Stimulated activated CD4-positive, alpha-beta T cell treated with anti-CD3 and anti-CD28 coated beads, Interleukin-15, amount 100 ng/mL, for 1 hour (primary cell): ENCODE results near the gene OR13H1.
"Not testable (repeated sequence)": the region's sequence is repeated elsewhere in the genome, so short reads cannot be mapped to it uniquely, and the experiment has no call there.

ENCODE experiments used
- DNase-seq, 2 donors: peaks; one replicate each; pipeline ENCODE4 v3.0.0-alpha.2; 2020; ENCODE audit warnings: low read depth in 1 of 2, low spot score in 1 of 2

OR13H1 gene, protein sequence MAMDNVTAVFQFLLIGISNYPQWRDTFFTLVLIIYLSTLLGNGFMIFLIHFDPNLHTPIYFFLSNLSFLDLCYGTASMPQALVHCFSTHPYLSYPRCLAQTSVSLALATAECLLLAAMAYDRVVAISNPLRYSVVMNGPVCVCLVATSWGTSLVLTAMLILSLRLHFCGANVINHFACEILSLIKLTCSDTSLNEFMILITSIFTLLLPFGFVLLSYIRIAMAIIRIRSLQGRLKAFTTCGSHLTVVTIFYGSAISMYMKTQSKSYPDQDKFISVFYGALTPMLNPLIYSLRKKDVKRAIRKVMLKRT

DNA sequence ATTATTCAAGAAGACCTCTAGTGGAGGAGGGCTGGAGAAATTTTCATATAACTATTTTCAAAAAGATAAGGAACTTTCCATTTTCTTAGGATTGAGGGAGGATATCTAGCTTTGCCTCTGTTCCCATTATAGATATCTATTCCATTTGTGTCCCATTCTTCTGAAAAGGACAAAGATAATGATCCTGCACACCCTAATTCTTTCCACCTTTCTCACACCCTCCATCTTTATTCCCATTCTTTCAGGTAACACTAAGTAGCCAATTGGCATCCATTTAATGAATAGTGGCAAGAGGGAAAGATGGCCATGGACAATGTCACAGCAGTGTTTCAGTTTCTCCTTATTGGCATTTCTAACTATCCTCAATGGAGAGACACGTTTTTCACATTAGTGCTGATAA lies at the start of gene OR13H1:
Gene OR13H1, plus strand, starts transcription at position 301 of the 400 bp plus-strand sequence. Its CDS starts 0 bp downstream, at position 301.
- no peak for DNase-seq

DNA sequence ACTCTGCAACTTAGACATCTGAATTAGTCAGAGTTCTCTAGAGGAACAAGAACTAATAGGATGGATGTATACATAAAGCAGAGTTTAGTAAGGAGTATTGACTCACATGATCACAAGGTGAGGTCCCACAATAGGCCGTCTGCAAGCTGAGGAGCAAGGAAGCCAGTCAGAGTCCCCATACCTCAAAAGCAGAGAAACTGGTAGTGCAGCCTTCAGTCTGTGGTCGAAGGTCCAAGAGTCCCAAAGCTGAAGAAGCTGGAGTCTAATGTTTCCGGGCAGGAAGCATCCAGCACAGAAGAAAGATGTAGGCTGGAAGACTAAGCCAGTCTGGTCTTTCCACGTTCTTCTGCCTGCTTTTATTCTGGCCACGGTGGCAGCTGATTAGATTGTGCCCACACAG lies 42.3 kb upstream of the OR13H1 start:
- DNase-seq, result not testable (repeated sequence)

DNA sequence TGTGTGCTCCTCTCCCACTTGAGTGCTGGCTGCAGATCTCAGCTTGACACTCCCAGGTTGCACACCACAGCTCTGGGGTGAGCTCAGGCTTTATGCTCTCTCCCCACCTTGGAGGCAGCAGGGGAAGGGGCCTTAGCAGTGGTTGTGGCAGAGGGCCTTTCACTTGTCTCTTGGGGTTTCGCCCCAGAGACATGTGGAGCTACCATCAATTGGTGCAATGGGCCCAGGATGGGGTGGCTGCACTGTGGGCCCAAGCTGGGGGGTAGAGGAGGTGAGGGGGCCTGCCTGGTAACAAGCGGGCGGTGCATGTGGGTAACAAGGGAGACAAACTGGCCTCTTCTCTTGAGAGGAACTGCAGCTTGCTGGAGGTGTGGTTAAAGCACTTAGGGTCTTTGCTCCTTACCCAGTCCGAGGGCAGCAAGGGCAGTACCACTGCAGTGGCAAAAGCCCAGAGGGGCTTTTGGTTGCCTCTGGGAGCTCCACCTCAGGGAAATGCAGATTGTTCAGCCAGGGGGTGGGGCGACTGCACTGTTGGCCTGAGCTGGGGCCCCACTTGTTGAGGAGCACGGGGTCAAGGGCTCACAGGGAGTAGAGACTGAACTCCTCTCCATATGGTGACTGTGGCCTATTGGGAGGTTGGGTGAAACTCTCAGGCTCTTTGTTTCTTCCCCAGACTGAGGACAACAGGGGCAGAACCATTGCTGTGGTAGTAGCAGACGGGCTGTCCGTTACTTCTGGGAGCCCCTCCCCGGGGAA lies 30.5 kb upstream of the OR13H1 start:
- DNase-seq, result no peak

DNA sequence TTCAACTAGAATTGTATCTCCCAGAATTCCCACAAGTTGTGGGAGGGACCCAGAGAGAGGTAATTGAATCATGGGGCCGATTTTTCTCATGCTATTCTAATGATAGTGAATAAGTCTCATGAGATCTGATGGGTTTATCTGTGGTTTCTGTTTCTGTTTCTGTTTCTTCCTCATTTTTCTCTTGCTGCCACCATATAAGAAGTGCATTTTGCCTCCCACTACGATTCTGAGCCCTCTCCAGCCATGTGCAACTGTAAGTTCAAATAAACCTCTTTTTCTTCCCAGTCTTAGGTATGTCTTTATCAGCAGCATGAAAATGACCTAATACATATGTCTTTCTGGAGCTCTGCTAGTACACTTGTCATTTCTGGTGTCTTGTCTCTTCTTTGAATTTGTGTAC lies 22.1 kb upstream of the OR13H1 start:
- DNase-seq, result no peak

DNA sequence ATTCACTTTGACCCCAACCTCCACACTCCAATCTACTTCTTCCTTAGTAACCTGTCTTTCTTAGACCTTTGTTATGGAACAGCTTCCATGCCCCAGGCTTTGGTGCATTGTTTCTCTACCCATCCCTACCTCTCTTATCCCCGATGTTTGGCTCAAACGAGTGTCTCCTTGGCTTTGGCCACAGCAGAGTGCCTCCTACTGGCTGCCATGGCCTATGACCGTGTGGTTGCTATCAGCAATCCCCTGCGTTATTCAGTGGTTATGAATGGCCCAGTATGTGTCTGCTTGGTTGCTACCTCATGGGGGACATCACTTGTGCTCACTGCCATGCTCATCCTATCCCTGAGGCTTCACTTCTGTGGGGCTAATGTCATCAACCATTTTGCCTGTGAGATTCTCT lies 344 bp downstream of the OR13H1 start:
- no peak for DNase-seq

DNA sequence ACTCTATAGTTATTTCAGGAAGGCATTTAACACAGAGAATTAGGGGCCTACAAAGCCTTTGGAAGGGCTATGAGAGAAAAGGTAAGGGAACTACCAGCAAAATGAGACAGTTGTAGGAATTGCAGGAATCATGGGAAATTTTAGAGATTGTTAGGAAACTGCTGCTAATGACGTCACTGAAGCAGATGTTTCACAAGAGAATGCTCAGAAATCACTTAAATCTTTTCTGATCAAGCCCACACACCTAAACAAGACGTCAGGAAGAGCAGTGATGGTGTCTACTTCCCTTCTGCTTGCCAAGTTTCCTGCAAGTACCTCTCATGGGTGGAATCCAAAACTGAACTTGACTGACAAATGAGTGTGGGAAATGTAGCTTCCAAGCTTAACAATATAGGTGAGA lies 5.1 kb downstream of the OR13H1 start:
- DNase-seq, result no peak

DNA sequence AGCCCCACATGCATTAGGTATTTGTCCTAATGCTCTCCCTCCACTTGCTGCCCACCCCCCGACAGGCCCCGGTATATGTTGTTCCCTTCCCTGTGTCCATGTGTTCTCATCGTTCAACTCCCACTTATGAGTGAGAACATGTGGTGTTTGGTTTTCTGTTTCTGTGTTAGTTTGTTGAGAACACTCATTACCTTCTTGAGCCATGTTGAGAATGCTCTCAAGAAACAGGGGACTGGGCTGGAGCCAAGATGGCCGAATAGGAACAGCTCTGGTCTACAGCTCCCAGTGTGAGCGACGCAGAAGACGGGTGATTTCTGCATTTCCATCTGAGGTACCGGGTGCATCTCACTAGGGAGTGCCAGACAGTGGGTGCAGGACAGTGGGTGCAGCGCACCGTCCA lies 8.6 kb downstream of the OR13H1 start:
- not testable (repeated sequence) for DNase-seq

DNA sequence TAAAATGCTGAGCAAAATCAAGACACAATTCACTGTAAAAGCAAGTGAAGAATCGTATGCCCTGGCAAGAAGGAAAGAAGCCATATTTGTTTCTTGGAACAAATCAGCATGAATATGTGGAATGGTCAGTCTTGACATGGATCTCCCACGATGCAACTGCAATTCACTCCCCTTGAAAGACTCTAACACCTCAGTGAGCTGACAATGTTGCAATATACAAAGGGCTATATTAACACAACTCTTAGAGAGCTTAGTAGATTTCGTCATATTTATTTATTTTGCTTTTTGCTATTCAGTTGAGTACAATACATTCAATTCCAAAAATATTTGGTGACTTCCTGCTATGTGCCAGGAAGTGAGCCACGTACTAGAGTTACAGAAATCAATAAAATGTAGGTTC lies 14.7 kb downstream of the OR13H1 start:
- DNase-seq, result no peak

DNA sequence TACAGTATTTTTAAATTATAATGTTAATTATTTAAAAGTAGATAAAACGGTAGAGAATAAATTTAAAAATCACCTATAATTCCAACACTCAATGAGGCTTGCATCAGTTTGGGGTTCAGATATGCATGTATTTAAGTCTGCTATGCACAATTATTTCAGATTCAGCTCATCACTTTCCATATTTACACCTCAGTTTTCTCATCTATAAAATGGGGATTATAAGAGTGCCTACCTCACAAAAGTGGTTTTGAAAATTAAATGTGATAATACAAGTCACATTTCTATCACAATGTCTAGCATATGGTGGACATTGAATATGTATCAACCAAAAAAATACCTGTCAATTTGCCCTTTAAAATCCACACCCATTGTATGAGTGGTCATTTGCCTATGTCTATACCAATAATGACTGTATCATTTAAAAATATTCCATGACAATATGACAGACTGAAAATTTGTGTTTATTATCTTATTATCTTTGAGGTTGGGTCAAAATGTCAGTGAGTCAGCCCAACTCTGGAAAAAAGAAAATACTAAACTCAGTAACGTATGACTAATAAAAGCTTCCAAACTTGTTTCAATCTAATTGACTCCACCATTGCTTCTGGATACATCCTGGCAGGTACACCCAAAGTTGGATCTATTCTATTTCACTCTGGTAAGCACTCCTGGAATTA lies 20.8 kb downstream of the OR13H1 start:
- no peak for DNase-seq

DNA sequence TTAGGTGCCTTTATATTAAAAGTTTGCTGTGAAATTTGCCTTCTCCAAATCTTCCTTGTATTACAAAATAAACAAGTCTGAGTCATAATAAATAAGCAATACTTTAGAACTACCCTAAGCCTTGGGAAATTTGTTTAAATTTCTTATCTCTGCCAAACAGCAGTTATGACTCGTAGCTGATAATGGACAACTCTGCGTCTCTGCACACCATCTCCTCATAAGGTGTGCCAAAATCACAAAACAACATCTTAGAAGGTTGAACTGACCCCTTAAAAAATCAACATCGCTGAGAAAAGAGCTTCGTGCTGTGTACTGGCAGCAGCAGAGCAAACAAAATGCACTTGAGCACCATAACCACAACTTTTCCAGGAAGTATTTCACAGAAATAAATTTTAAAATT lies 22.0 kb downstream of the OR13H1 start:
- DNase-seq, result no peak

DNA sequence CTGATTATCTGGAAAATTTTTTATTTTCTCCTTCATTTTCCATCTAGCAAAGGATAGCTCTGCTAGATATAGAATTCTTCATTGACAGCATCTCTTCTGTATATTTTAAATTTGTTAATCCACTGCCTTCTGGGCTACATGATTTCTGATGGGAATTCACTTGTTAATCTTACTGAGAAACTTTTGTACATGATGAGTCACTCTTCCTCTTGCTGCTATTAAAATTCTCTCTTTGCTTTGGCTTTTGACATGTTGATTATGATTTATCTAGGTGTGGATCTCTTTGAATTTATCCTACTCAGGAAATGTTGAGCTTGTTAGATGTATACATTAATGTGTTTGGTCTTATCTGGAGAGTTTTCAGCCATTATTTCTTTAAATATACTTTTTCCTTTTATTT lies 27.5 kb downstream of the OR13H1 start:
- no peak for DNase-seq

DNA sequence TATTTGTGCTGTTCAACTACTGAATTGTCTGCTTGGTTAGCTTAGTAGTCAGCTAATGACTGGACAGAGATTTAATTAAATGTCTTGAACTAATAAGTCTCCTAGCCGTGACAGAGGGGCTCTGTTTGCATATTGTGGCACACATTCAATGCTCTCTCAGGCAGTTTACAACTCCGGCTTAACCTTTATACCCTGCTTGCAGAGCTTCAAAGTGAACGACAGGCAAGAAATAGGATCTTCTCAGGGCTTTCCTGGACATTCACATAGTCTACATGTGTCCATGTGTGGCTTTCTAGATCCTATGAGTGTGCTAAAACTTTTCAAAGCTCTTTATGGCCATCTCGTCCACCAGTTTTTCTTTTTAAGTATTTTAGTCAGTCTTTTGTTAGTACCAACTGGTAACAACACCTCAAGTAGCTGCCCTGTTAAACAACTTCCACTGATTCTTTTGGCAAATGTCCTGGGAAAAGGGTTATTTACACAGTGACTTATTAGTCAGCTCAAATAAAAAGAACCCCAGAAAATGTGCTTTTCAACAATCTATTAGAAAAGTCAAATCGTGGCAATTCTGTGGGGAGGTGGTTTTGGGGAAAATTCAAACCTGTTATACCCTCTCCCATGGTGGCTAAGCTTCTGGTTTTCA lies 28.6 kb downstream of the OR13H1 start:
- no peak for DNase-seq

DNA sequence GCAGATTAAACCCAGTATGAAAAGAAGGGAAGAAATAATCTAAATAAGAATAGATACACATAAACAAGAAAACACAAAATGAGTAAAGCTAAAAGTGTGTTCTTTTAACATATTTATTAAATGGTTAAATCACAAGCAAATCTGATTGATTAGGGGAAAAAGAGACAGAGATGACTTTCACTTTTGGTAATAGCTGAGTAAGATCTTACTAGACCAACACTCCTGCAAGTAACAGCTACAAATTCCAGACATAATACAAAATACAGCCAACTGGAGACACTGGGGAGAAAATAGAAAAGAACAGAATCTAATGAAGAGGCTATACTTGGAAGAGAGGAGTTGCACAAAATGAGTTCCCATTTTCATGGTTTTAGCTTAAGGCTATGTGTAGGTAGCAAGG lies 33.5 kb downstream of the OR13H1 start:
- DNase-seq, result no peak

DNA sequence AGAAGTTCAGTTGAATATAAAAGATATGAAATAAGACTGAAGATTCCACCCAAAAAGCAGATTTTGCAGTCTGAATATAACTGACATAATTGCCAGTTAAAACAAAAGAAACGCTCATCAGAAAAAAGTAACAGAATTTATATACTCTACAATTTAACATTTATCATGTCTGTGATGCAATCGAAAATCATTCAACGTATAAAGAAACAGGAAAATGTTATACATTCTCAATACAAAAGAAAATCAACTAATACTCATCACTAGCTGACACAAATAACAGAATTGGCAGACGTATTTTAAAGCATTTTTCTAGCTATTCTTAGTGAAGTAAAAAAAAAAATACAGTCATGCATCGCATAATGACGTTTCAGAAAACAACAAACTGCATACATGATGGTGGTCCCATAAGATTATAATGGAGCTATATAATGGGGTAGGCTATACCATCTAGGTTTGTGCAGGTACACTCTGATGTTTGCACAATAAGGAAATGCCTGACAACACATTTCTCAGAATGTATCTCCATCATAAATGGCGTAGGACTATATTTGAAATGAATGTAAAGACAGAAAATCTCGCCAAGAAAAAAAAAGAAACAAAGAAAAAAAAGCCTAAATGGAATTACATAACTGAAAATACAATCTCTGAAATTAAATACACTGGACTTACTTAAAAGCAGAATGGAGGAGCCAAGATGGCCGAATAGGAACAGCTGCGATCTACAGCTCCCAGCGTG lies 34.3 kb downstream of the OR13H1 start:
- DNase-seq, result no peak

DNA sequence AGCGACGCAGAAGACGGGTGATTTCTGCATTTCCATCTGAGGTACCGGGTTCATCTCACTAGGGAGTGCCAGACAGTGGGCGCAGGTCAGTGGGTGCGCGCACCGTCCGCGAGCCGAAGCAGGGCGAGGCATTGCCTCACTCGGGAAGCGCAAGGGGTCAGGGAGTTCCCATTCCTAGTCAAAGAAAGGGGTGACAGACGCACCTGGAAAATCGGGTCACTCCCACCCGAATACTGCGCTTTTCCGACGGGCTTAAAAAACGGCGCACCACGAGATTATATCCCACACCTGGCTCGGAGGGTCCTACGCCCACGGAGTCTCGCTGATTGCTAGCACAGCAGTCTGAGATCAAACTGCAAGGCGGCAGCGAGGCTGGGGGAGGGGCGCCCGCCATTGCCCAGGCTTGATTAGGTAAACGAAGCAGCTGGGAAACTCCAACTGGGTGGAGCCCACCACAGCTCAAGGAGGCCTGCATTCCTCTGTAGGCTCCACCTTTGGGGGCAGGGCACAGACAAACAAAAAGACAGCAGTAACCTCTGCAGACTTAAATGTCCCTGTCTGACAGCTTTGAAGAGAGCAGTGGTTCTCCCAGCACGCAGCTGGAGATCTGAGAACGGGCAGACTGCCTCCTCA lies 35.0 kb downstream of the OR13H1 start:
- not testable (repeated sequence) for DNase-seq

DNA sequence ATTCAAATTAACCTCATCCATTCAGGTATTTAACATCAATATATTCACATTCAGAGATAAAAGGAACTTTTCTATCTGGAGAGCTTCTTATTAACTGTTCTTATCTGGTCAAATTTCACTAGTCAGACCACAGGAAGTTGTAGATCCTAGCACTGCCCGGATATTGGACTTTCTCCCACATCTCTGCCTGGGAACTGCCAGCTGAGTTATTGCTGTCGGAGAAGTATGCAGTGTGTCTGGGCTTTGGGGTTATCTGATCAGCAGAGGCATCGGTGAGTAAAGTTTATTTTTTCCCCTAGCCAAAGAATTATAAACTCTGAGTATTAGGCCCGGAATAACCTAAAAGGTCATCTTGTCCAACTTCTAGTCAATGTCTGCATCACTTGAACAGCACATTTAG lies 45.1 kb downstream of the OR13H1 start:
- no peak for DNase-seq
